NCI-H1048 (cell line): Measurements from ENCODE around the gene MDM4.

Experiments used
- DNase-seq: peaks from one replicate; lab custom pipeline; 2025; lab: John Stamatoyannopoulos, UW

The MDM4 gene

GRCh38 chr1:204578867-204579664 is 62.9 kb downstream of the MDM4 start:
- no peak for DNase-seq

GRCh38 chr1:204579681-204580080 is 63.5 kb downstream of the MDM4 start:
- no peak for DNase-seq

GRCh38 chr1:204580862-204581261 is 64.7 kb downstream of the MDM4 start:
- DNase-seq, result no peak

- no peak for DNase-seq
These were observed 65.6 kb downstream of the MDM4 start for GRCh38 chr1:204581759-204582158.

GRCh38 chr1:204583909-204584632 is 67.9 kb downstream of the MDM4 start:
- no peak for DNase-seq

GRCh38 chr1:204584699-204585372 is 68.6 kb downstream of the MDM4 start:
- no peak for DNase-seq

- DNase-seq, result no peak
These were observed 71.4 kb downstream of the MDM4 start for GRCh38 chr1:204587621-204588020.

- DNase-seq, result no peak
These were observed 72.6 kb downstream of the MDM4 start for GRCh38 chr1:204588826-204589225.

- DNase-seq, result no peak
These were observed 73.3 kb downstream of the MDM4 start for GRCh38 chr1:204589409-204590038.

- DNase-seq, result no peak
These were observed 75.4 kb downstream of the MDM4 start for GRCh38 chr1:204591473-204592090.

- DNase-seq, result no peak
These were observed 76.2 kb downstream of the MDM4 start for GRCh38 chr1:204592246-204592948.

- DNase-seq, result no peak
These were observed 82.2 kb downstream of the MDM4 start for GRCh38 chr1:204598319-204598969.

GRCh38 chr1:204599098-204599497 is 82.9 kb downstream of the MDM4 start:
- DNase-seq, result no peak

GRCh38 chr1:204599596-204599995 is 83.4 kb downstream of the MDM4 start:
- no peak for DNase-seq

GRCh38 chr1:204600203-204600602 is 84.0 kb downstream of the MDM4 start:
- DNase-seq, result no peak

GRCh38 chr1:204600968-204601367 is 84.8 kb downstream of the MDM4 start:
- no peak for DNase-seq

- no peak for DNase-seq
These were observed 85.9 kb downstream of the MDM4 start for GRCh38 chr1:204602111-204602579.

- DNase-seq, result no peak
These were observed 86.8 kb downstream of the MDM4 start for GRCh38 chr1:204602871-204603542.

- DNase-seq, result no peak
These were observed 89.6 kb downstream of the MDM4 start for GRCh38 chr1:204605791-204606190.
